ENCODE results near the gene FSCN2.

FSCN2 gene

GRCh38 chr17:81527591-81528383, at the start of gene FSCN2:
Gene FSCN2, plus strand, starts transcription at chr17:81528377. Its CDS starts 155 bp downstream, at chr17:81528532.
- DNase-seq, result no peak

DNA sequence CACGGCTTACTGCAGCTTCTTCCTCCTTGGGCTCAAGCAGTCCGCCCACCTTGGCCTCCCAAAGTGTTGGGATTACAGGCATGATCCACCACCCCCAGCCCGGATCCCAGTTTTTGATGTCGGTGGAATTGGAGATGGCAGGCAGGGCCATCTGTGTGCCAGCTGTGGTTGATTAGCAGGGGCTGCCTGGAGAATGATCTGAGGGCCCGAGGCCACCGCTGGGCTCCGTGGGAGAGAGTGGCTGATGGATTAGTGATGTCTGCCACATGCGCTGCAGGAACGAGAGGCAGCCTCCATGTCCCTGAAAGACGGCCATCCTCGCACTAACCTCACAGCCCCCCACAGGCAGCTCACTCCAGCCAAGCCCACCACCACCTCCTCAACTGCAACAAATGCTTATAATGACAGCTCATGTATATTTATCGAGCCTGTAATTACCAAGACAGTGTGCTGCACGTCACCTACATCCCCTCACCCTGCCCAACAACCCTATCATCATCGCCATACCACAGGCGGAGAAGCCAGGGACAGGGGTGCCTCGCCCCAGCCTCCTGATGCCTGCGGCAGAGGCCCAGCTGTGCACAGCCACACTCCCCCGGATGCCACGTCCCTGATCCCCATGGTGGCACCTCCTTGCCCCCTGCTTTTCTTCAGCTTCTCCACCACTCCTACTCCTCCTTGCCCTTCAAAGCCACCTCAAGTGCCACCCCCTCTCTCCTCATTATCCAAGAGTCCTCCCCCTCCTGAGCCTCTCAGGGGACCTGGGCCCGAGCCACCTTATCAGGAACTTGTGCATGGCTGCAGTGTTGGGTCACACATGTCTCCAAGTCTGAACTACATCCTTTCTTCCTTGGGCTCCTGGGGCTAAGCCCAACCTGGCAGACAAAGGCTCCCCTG, 48.8 kb upstream of the FSCN2 start:
- DNase-seq, result no peak

DNA sequence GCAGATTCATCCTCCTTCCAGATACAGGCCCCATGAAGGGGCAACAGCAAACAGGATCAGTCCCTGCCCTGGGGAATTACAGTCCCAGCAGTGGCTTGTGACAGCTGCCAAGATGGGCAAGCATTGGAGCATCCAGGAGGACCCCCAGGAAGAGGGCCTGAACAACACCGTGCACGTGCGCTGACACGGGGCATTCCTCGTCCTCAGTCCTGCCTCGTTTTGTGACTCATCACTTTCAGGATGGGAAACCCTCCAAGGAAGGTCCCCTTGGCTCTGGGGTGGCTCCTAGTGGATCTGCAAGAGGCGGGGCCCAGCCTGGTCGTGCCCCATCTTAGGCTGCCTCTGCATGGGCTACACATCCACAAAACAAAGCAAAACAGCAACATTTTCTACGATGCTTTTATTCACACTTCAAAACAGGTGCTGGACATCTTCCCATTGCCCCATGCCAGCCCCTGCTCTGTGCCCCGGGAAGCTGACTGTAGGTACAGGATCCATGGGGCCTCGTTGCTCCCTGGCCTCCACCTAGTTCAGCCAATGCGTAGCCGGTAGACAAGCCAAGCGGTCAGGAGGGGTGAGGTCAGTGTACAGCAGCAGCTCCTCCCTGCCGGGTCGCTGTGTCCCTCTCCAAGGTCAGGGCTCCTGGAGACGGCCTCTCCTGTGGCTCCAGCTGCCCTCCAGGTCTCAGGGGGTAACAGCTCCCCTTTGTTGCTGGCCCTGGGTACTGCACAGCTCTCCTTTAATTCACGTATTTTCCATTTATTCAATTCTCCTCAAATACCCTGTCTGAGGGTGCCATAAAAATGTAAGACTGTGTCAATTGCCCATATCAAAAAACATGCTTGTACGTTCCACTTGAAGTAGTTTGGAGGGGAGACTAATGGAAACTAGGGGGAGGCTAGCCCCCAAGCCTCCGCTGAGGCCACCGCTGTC, 47.8 kb upstream of the FSCN2 start:
- no peak for DNase-seq

DNA sequence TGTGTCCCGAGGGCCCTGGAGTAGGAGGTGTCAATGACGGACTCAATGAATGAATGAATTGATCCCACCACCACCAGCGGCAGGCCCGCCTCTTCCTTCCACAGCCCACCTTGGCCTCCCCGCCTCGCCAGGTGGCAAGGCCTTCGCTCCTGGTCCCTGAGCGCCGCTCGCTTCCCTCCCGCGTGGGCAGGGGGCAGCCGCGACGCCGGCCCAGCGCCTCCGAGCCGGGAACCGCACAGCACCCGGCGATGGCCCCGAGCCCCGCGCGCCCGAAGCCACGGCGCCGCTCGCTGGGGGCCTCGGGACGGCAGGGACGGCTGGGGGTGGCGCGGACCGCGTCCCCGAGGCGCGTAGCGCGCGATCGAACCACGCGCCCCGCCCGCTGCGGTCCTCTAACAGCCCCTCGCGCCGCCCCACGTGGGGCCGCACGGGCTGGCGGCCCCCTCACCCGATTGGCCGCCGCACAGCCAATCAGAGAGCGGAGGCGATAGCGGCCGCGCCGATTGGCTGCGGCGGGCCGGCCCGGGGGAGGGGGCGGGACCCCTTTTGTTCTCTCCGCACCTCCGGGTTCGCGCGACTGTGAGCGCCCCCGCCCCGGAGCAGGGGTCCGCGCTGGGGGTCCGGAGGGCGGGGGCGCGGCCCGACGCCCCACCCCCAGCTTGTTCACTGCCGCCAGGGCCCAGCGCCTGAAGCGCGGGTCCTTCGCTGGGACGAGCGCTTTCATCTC, 46.9 kb upstream of the FSCN2 start:
- no peak for DNase-seq

DNA sequence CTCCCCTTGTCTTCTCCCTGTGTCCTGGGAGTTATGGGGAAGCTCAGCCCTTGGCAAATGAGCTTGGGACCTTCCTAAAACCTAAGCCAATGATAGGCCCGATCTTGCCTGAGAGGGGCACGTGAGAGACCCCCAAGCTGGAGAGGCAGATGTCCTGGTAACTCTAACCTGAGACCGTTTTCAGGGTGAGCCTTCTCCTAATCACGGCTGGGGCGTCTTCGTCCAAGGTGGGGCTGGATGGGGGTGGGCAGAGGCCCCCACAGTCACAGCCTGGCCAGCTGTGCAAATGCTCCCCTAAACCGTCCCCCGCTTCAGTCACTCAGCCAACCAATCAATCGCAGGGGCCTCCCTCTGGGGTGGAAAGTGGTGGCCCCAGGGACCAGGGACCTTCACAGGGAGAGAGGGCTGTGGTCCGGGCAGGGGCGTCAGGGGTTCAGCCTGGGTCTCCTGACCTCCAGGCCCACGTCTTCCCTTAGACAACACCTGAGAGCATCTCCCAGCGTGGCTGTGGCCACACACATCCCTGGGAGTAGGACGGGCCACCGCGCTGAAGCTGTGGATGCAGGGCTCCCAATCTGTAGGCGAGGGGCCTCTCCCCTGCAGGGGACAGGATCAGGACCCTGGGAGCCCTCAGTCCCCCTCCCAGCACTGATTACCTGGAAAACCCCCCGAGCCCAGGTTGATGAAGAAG, 46.2 kb upstream of the FSCN2 start:
- no peak for DNase-seq

- DNase-seq, result no peak
These were observed 45.5 kb upstream of the FSCN2 start for GRCh38 chr17:81482673-81483072.

GRCh38 chr17:81483085-81483861, 44.9 kb upstream of the FSCN2 start:
- no peak for DNase-seq

DNA sequence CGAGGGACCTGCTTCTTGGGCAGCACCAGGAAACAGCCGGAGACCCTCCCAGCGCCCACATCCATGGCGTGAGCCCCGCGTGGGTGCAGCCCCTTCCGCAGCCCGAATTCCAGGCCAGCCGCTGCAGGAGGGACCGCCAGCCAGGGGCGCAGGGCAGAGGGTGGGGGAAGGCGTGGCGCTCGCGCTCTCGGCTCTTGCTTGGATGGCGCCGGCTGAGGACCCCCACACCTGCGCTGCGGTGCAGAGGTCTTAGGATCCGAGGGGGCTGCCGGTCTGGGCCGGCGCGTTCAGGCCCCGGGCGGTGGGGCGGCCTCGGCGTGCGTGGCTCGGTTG, 44.3 kb upstream of the FSCN2 start:
- no peak for DNase-seq

- DNase-seq, result peak; percentile 93
These were observed 43.8 kb upstream of the FSCN2 start for GRCh38 chr17:81484195-81484979.

GRCh38 chr17:81486199-81486810, 41.9 kb upstream of the FSCN2 start:
- no peak for DNase-seq

- DNase-seq, result no peak
These were observed 41.1 kb upstream of the FSCN2 start for GRCh38 chr17:81487089-81487486.

DNA sequence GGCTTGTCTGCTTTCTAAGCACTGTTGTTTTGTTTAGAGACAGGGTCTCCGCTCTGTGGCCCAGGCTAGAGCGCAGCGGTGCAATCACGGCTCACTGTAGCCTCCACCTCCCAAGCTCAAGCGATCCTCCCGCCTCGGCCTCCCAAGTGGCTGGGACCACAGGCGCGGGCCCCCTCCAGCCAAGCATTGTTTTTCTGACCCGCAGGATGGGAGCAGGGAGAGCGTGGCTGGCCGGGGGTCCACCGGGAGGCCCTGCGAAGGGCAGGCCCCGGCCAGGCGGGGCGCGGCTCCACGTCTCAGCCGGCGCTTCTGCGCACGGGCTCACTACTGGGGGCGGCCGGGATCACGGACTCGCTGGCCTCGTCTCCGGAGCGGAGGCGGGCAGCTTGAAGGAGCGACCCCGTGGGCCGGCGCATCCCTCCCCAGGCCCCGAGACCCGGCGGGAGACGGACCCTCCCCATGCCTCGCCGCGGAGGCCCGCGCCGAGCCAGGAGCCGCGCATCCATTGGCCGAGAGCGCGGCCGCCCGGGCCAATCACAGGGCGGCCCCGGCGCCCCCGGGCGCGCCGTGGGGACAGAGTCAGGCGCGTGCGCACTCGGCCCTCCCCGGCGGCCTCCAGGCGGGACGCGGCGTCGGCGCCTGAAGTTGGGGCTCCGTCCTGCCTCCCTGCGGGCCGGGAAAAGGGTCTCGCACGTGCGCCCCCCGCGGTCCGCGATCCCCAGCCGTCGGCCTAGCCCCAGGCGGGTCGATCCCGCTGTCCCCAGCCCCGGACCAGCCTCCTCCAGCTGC, 40.5 kb upstream of the FSCN2 start:
- peak; percentile 87 for DNase-seq

- DNase-seq, result no peak
These were observed 39.8 kb upstream of the FSCN2 start for GRCh38 chr17:81488276-81488860.

DNA sequence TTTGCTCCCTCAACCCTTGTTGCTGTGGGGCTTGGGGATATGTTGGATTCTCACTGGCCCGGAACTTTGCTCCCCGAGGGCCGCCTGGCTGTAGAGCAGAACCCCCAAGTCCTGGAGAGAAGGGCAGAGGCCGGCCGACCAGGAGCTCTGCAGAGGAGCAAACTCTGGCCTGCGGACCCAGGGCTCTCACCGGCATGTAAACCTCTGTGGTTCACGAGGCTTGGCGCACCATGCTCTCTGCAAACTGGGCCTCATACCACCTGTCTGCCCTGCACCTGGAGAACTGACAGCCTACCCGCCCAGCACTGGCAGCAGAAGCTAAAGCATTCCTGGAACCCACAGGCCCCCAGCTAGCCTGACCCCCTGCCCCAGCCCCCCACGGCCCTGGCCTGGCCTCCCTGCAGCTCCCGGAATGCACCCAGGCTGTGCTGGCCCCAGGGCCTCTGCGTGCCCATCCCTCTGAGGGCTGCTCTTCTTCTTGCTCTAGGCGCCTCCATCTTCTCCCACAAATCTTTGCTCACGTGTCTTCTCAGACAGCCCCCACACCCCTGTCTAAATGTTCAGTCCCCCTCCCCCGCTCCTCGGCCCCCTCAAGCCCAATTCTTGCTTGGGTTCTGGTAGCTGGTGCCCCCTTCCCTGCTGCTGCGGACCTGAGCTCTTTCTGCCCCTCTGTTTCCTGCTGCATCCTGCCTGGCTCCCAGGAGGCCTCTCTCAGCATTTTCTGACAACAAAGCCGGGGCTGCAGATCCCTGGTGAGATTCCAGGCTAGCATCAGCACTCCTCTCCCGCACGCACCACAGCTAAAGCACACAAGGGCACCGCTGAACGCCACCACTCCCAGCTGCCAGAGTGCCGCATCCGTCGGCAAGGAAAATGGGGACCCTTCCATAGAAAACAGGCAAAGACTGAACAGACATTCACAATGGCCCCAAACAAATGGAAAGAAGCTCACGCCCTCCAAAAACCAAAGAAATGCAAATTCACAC, 38.9 kb upstream of the FSCN2 start:
- no peak for DNase-seq

- DNase-seq, result no peak
These were observed 37.9 kb upstream of the FSCN2 start for GRCh38 chr17:81489998-81490992.

DNA sequence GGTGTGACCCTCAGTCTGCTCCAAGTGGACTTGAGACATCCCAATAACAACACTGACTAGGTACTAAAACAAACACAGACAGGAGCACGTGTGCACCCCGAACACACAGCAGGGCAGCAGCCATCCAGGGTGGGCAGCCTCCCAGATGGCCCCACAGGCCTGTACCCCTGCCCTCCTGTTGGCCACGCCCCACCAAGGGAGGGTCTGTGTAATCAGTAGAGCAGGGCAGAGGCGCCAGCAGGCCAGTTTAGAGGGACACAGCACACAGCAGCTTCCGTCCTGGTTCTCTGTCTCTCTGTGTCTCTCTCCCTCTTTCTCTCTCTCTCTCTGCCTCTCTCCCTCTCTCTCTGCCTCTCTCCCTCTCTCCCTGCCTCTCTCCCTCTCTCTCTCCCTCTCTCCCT, 37.0 kb upstream of the FSCN2 start:
- DNase-seq, result no peak

Data from islet precursor cell (in vitro differentiated cells).